Measurements from ENCODE around the gene APELA.
A peak's percentile ranks its signal among the peaks of the same experiment; 100 is the strongest.
"Not testable (repeated sequence)": the region's sequence is repeated elsewhere in the genome, so short reads cannot be mapped to it uniquely, and the experiment has no call there.

Gene APELA

DNA sequence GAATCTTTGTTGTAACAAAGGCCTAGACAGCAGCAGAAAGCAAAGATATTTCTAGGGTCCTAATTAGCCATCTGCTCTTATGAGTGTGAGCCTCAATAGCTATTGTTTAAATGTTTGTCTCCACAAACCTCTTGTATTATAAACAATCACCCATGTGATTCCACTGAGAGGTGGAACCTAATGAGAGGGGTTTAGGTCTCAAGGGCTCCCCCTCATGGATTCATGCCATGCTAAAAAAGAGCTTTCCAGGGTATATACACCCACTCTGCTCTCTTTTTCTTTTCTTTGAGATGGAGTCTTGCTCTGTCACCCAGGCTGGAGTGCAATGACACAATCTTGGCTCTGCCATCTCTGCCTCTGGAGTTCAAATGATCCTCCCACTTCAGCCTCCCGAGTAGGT is 58.4 kb downstream of the APELA start:
- no peak overlapping the region for H3K27ac ChIP-seq
- TF ChIP-seq ZFX (IDR thresholded peaks at IDR 0.05; ENCODE audit: borderline replicate concordance) = no peak
- TF ChIP-seq, protein P1, sequence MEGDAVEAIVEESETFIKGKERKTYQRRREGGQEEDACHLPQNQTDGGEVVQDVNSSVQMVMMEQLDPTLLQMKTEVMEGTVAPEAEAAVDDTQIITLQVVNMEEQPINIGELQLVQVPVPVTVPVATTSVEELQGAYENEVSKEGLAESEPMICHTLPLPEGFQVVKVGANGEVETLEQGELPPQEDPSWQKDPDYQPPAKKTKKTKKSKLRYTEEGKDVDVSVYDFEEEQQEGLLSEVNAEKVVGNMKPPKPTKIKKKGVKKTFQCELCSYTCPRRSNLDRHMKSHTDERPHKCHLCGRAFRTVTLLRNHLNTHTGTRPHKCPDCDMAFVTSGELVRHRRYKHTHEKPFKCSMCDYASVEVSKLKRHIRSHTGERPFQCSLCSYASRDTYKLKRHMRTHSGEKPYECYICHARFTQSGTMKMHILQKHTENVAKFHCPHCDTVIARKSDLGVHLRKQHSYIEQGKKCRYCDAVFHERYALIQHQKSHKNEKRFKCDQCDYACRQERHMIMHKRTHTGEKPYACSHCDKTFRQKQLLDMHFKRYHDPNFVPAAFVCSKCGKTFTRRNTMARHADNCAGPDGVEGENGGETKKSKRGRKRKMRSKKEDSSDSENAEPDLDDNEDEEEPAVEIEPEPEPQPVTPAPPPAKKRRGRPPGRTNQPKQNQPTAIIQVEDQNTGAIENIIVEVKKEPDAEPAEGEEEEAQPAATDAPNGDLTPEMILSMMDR (IDR thresholded peaks at IDR 0.05) = no peak

DNA sequence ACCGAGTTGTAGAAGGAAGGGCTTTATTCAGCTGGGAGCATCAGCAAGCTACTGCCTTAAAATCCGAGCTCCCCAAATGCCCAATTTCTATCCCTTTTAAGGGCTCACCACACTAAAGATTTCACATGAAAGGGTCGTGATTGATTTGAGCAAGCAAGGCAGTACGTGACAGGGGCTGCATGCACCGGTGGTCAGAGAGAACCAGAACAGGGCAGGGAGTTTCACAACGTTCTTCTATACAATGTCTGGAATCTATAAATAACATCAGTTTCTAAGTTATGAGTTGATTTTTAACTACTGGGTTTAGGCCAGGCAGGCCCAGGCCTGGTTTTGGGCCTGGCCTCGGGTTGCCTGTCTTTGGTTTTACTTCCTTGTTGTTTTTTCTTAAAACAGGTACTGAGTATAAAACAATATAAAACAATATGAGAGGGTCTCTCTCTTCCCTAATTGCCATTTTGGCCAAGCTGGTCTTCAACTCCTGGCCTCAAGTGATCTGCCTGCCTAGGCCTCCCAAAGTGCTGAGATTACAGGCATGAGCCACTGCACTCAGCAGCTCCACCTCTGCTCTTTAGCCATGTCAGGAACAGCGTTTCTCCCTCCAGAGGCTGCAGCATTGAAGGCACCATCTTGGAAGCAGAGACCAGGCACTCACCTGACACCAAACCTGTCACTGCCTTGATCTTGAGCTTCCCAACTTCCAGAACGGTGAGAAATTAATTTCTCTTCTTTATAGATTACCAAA is 59.1 kb downstream of the APELA start:
- not testable (repeated sequence) for H3K27ac ChIP-seq

DNA sequence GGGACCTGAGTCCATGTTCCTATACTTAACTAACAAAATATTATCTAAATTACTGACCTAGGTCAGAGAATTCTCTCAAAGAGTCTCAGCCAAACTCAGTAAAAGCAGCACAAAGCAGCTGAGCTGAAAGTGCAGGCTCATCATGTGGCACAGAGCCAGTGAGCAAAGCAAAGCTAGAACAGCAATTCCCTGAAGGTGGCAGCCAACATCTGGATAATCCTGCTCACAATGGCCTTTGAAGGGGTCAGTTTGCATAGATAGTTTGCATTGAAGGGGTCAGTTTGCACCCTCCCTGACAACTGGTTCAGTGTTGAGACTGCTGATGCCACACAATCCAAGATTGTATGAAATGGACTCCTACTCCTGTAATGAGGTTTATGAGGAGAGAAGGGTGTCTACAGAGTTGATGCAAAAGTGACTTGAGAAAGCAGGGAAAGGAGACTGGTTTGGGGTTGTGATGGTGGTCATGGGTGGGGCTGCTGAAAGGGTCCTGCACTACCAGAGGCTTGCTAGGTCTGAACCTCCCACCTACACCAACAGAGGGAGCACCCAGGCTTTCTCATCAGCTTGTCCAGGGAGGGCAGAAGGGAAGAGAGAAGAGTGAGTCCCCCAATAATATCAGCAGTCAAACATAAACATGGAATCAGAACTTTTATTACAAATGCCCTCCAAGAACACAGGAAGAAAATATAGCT is 60.7 kb downstream of the APELA start:
- TF ChIP-seq, protein P1 (IDR thresholded peaks at IDR 0.05) = peak; percentile 23
- TF ChIP-seq ZFX (IDR thresholded peaks at IDR 0.05; ENCODE audit: borderline replicate concordance) = no peak
- no peak overlapping the region for H3K27ac ChIP-seq

DNA sequence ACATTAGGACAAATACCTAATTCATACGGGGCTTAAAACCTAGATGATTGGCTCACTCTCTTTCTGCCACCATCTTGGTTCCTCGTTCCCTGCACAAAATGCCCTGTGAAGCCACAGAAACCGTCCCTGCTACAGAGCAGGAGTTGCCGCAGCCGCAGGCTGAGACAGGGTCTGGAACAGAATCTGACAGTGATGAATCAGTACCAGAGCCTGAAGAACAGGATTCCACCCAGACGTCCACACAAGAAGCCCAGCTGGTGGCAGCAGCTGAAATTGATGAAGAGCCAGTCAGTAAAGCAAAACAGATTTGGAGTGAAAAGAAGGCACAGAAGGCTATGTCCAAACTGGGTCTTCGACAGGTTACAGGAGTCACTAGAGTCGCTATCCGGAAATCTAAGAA is 66.2 kb downstream of the APELA start:
- H3K27ac ChIP-seq = no peak overlapping the region
- TF ChIP-seq ZFX (IDR thresholded peaks at IDR 0.05; ENCODE audit: borderline replicate concordance) = no peak
- TF ChIP-seq, protein P1 (IDR thresholded peaks at IDR 0.05) = no peak

DNA sequence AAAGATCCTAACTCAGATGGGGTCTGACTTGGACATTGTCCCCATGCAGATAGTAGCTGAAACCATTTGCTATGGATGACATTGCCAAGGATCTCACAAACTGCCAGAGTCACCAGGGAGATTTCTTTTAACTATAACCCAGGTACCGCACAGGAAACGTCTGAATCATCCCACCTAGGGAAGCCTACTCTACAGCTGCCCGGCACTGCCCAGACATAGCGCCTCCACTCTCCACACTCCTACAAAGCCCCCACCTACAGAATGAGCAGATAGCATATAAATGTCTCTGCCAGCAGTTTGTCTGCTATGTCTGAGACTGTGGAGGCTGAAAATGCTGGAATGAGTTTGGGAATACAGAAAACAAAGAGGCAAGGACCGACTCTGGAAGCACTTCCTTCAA is 68.2 kb downstream of the APELA start:
- H3K27ac ChIP-seq = no peak overlapping the region
- no peak for TF ChIP-seq ZFX (IDR thresholded peaks at IDR 0.05; ENCODE audit: borderline replicate concordance)
- TF ChIP-seq, protein P1 (IDR thresholded peaks at IDR 0.05) = no peak

DNA sequence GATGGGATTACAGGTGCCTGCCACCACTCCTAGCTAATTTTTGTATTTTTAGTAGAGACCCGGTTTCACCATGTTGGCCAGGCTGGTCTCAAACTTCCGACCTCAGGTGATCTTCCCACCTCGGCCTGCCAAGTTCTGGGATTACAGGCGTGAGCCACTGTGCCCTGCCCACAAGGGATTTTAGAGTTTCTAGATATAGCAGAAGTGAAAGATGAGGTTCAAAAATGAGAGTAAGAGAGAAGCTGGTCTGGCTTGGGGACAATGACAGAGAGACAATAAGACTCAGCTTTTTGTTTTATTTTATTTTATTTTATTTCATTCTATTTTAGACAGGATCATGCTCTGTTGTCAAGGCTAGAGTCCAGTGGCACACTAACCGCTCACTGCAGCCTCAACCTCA is 69.8 kb downstream of the APELA start:
- H3K27ac ChIP-seq = no peak overlapping the region
- TF ChIP-seq, protein P1 (IDR thresholded peaks at IDR 0.05) = no peak
- no peak for TF ChIP-seq ZFX (IDR thresholded peaks at IDR 0.05; ENCODE audit: borderline replicate concordance)

All from 22Rv1 (cell line).